ENCODE measurements around the gene SOWAHA. TPM values are rescaled to one million over a fixed set of nuclear protein-coding genes. Genes with fewer than 3 reads are reported as not detected.
A peak's percentile ranks its signal among the peaks of the same experiment; 100 is the strongest.
"Not testable (repeated sequence)": the region's sequence is repeated elsewhere in the genome, so short reads cannot be mapped to it uniquely, and the experiment has no call there.

SOWAHA gene
- total and polyA plus RNA-seq, 2 of the 8 experiments (the other 6 are each of a cell fraction or from before 2014, with no cell fraction given): 0.09 to 0.11 TPM

DNA sequence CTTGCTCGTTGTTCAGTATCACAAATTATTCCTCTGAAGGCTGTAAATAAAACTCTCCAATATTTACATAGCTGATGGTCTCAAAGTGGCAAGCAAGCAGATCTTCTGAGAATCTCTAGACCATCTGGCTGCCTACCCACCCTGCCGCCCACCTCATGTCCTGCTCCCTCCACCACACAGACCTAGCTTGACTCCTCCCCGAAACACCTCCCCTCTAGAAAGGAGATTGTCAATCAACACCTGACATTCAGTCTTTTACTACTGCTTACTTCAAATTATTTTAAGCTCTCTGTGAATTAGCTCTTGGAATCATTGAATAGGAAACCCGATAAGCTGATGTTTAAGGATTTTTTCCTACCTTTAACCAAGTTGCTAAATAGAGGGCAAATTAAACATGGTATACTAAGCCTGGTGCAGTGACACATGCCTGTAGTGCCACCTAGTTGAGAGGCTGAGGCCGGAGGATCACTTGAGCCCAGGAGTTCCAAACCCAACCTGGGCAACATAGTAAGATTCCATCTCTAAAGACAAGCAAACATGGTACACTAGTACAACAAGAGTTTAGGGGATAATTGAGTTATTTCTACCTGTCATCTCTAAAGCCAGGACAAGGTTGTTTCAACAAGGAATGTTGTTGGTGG lies 10.9 kb upstream of the SOWAHA start (continued):
- TF ChIP-seq HDAC2 (IDR thresholded peaks at IDR 0.05; ENCODE audit: borderline replicate concordance in 1 of 2, low read depth in 2 of 2, low read length in 2 of 2) (no peak), ATF2 (IDR thresholded peaks at IDR 0.05; ENCODE audit: low read length) (no peak), SIN3A (conservative IDR thresholded peaks at IDR 0.05 in 1 of 2, IDR thresholded peaks at IDR 0.05 in 1 of 2; ENCODE audit: low read depth in 1 of 2, low read length in 2 of 2) (no peak), RAD21 (IDR thresholded peaks at IDR 0.05 in 1 of 2, conservative IDR thresholded peaks at IDR 0.05 in 1 of 2; ENCODE audit: low read depth in 2 of 2, low read length in 2 of 2) (peak; percentile 22 to 41; a peak in 2 of 4 replicates), JUN (IDR thresholded peaks at IDR 0.05; ENCODE audit: low read depth, low read length) (no peak), ZNF274 (IDR thresholded peaks at IDR 0.05; ENCODE audit: borderline replicate concordance, extremely low read depth, low read length) (no peak)
- TF ChIP-seq, protein P1, sequence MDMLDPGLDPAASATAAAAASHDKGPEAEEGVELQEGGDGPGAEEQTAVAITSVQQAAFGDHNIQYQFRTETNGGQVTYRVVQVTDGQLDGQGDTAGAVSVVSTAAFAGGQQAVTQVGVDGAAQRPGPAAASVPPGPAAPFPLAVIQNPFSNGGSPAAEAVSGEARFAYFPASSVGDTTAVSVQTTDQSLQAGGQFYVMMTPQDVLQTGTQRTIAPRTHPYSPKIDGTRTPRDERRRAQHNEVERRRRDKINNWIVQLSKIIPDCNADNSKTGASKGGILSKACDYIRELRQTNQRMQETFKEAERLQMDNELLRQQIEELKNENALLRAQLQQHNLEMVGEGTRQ (IDR thresholded peaks at IDR 0.05; ENCODE audit: low read length): no peak

GRCh38 chr5:132802685-132803066 lies 10.4 kb upstream of the SOWAHA start:
- not testable (repeated sequence) for H2BK15ac ChIP-seq (ENCODE audit: low read length); H3K18ac ChIP-seq (ENCODE audit: extremely low read depth, low read length); H2BK5ac ChIP-seq (ENCODE audit: low read depth, low read length); H3K4me1 ChIP-seq (replicated peaks in 1 of 4; ENCODE audit: control insufficient read depth in 3 of 4, insufficient read depth in 4 of 4, low read length in 3 of 4); H4K91ac ChIP-seq (replicated peaks; ENCODE audit: insufficient read length, low read length); H3K27me3 ChIP-seq (replicated peaks in 1 of 4; ENCODE audit: control insufficient read depth in 3 of 4, extremely low read depth in 1 of 4, insufficient read depth in 3 of 4, low read length in 3 of 4); H3K36me3 ChIP-seq (ENCODE audit: control insufficient read depth in 2 of 4, insufficient read depth in 4 of 4, low read length in 3 of 4); H2BK20ac ChIP-seq (ENCODE audit: low read length); FAIRE-seq; H2BK12ac ChIP-seq (ENCODE audit: low read depth, low read length); H3K4me2 ChIP-seq (ENCODE audit: insufficient read depth in 1 of 2, low read depth in 2 of 2, low read length in 2 of 2); H3K23ac ChIP-seq (ENCODE audit: insufficient read length); H3K4me3 ChIP-seq (ENCODE audit: extremely low read depth in 1 of 4, insufficient read depth in 2 of 4, low read depth in 3 of 4, low read length in 4 of 4); H3K9me3 ChIP-seq (ENCODE audit: insufficient read depth in 2 of 2, low read depth in 1 of 2, low read length in 1 of 2); H4K8ac ChIP-seq (ENCODE audit: extremely low read depth, insufficient read depth, low read length); H3K56ac ChIP-seq (replicated peaks; ENCODE audit: insufficient read length, low read depth, low read length); H2BK120ac ChIP-seq (replicated peaks; ENCODE audit: low read depth, low read length); H3K27ac ChIP-seq (ENCODE audit: low read depth, low read length); H3K79me1 ChIP-seq (ENCODE audit: low read depth, low read length); H3K79me2 ChIP-seq (ENCODE audit: control insufficient read depth in 1 of 2, insufficient read depth in 2 of 2, low read length in 2 of 2); H3K9ac ChIP-seq (replicated peaks in 1 of 4; ENCODE audit: extremely low read depth in 1 of 4, low read depth in 3 of 4, low read length in 3 of 4); DNase-seq (ENCODE audit: low read depth in 1 of 2, low spot score in 2 of 2); H3K14ac ChIP-seq (ENCODE audit: insufficient read length); H2AK5ac ChIP-seq (ENCODE audit: low read depth, low read length); H3K23me2 ChIP-seq (ENCODE audit: low read depth, low read length); H3K4ac ChIP-seq (replicated peaks; ENCODE audit: insufficient read length, low read depth, low read length); H4K5ac ChIP-seq (ENCODE audit: insufficient read length, low read depth, low read length); H2AFZ ChIP-seq (ENCODE audit: low read length); H4K20me1 ChIP-seq (replicated peaks in 1 of 2; ENCODE audit: control insufficient read depth in 1 of 2, insufficient read depth in 2 of 2, low read length in 2 of 2)
- ChIA-PET POLR2A (ENCODE audit: partially characterized antibody) (interaction anchor here (1.7 kb wide), 1 partner anchor 21 kb away, joined by 4 read pairs; no protein-coding TSS in a partner anchor), CTCF (ENCODE audit: partially characterized antibody) (interaction anchor here (0.9 to 3.1 kb wide), 10 partner anchors 9 to 276 kb away, joined by 3 to 19 read pairs (median 5); partner anchors contain the start of genes CCNI2 and SOWAHA)
- WGBS, 2 experiments (ENCODE audit: extremely low coverage in 1 of 2, insufficient coverage in 1 of 2, insufficient read length in 1 of 2, insufficient replicate concordance in 2 of 2, low coverage in 1 of 2, low lambda C conversion rate in 2 of 2, missing lambda C conversion rate in 1 of 2): 73% methylated on average over 5 of the region's 5 CpGs; no CpG with 5 or more reads in 1 of the 2 experiments
